HG03159 (cell line): ENCODE measurements around the gene CPA1.
"Not testable (repeated sequence)": the region's sequence is repeated elsewhere in the genome, so short reads cannot be mapped to it uniquely, and the experiment has no call there.

Experiments
- ATAC-seq: cut with Tn5 transposase; IDR thresholded peaks from one replicate; pipeline ENCODE4 v1.9.1; 2021; ENCODE audit warnings: mild to moderate bottlenecking, moderate library complexity; ENCODE audit not compliant: unreplicated experiment

CPA1 gene

GRCh38 chr7:130371046-130371445 is 9.2 kb upstream of the CPA1 start:
- ATAC-seq = no peak

GRCh38 chr7:130372402-130373165 is 7.7 kb upstream of the CPA1 start:
- ATAC-seq = no peak

- ATAC-seq = no peak
Observed at GRCh38 chr7:130374507-130374906, 5.8 kb upstream of the CPA1 start.

- not testable (repeated sequence) for ATAC-seq
Observed at GRCh38 chr7:130376461-130376860, 3.8 kb upstream of the CPA1 start.

- ATAC-seq = no peak
Observed at GRCh38 chr7:130377178-130377577, 3.1 kb upstream of the CPA1 start.

- no peak for ATAC-seq
Observed at GRCh38 chr7:130379019-130379418, 1.3 kb upstream of the CPA1 start.

GRCh38 chr7:130379532-130379920 is 768 bp upstream of the CPA1 start:
- ATAC-seq = no peak

- ATAC-seq = no peak
Observed at GRCh38 chr7:130380861-130381455, 664 bp downstream of the CPA1 start.

GRCh38 chr7:130381468-130382312 is 1.4 kb downstream of the CPA1 start:
- no peak for ATAC-seq

- ATAC-seq = no peak
Observed at GRCh38 chr7:130383187-130383980, 3.1 kb downstream of the CPA1 start.

GRCh38 chr7:130384371-130384801 is 4.1 kb downstream of the CPA1 start:
- no peak for ATAC-seq

- no peak for ATAC-seq
Observed at GRCh38 chr7:130384841-130385599, 4.7 kb downstream of the CPA1 start.

- no peak for ATAC-seq
Observed at GRCh38 chr7:130385600-130386066, 5.3 kb downstream of the CPA1 start.

GRCh38 chr7:130386876-130387275 is 6.6 kb downstream of the CPA1 start:
- no peak for ATAC-seq

- no peak for ATAC-seq
Observed at GRCh38 chr7:130387306-130387627, 7.0 kb downstream of the CPA1 start.

- no peak for ATAC-seq
Observed at GRCh38 chr7:130387628-130388403, 7.5 kb downstream of the CPA1 start.

- no peak for ATAC-seq
Observed at GRCh38 chr7:130388671-130389070, 8.4 kb downstream of the CPA1 start.

- ATAC-seq = no peak
Observed at GRCh38 chr7:130390486-130390885, 10.2 kb downstream of the CPA1 start.

- no peak for ATAC-seq
Observed at GRCh38 chr7:130393101-130393561, 12.8 kb downstream of the CPA1 start.
